Activated CD4-positive, alpha-beta memory T cell treated with anti-CD3 and anti-CD28 coated beads, Interleukin-2, amount 10 ng/mL, durations not matched to agents 7 days and 5 days (primary cell): ENCODE results near the gene HMCES. TPM values are rescaled to one million over a fixed set of nuclear protein-coding genes. Genes with fewer than 3 reads are reported as not detected.
"Not testable (repeated sequence)": the region's sequence is repeated elsewhere in the genome, so short reads cannot be mapped to it uniquely, and the experiment has no call there.

Experiments
- CTCF ChIA-PET: fragments of 350-600 bp; sonication (Branson Sonifier 250); formaldehyde crosslinking; loops from one replicate; lab custom pipeline; 2021; ENCODE audit warnings: antibody characterized with exemption, inconsistent platforms; lab: Charles Lee
- POLR2A ChIA-PET: fragments of 350-600 bp; sonication (Branson Sonifier 250); formaldehyde crosslinking; loops from one replicate; lab custom pipeline; 2021; ENCODE audit warnings: antibody characterized with exemption; lab: Charles Lee
- DNase-seq: peaks from one replicate; pipeline ENCODE4 v3.0.0-alpha.2; 2020
- H3K27ac Mint-ChIP-seq: one replicate; pipeline ENCODE4 v1.8.0; 2021; ENCODE audit warnings: mild to moderate bottlenecking, mixed read lengths
- H3K27me3 Mint-ChIP-seq: one replicate; pipeline ENCODE4 v1.8.0; 2021; ENCODE audit warnings: mixed read lengths
- H3K36me3 Mint-ChIP-seq: one replicate; pipeline ENCODE4 v1.8.0; 2021; ENCODE audit warnings: low read depth, mixed read lengths
- H3K4me1 Mint-ChIP-seq: one replicate; pipeline ENCODE4 v1.8.0; 2021; ENCODE audit warnings: mixed read lengths
- H3K4me3 Mint-ChIP-seq: one replicate; pipeline ENCODE4 v1.8.0; 2021; ENCODE audit warnings: mild to moderate bottlenecking, mixed read lengths
- H3K9me3 Mint-ChIP-seq: one replicate; pipeline ENCODE4 v1.8.0; 2021; ENCODE audit warnings: mixed read lengths
- total RNA-seq, 2 experiments: library from RNA; stranded (reverse); gene quantifications; one replicate each; pipeline ENCODE4 v1.2.3, GENCODE V29; 2021

The HMCES gene
- total RNA-seq, 2 experiments from 2014 or later = 45.7 to 50.1 TPM

GRCh38 chr3:129245141-129245540, 33.5 kb upstream of the HMCES start:
- H3K9me3 Mint-ChIP-seq = peaks cover 2% of the 10 kb centered on the region
- H3K4me1 Mint-ChIP-seq = peaks cover 44% of the 10 kb centered on the region
- H3K4me3 Mint-ChIP-seq = no peak overlapping the region
- H3K36me3 Mint-ChIP-seq = peaks cover 18% of the 10 kb centered on the region
- H3K27me3 Mint-ChIP-seq = no peaks in the 10 kb centered on the region
- no peak for DNase-seq
- POLR2A ChIA-PET = interaction anchor here (0.8 to 20.2 kb wide), 14 partner anchors 12 to 225 kb away, joined by 3 to 393 read pairs (median 6); partner anchors contain the start of genes CNBP and RAB43
- H3K27ac Mint-ChIP-seq = peak overlapping the region; percentile 12
- CTCF ChIA-PET = interaction anchor here (0.7 to 6.9 kb wide), 26 partner anchors 12 to 275 kb away, joined by 3 to 80 read pairs (median 7); partner anchors contain the start of genes CNBP and RAB43

- H3K9me3 Mint-ChIP-seq, H3K27me3 Mint-ChIP-seq, H3K4me3 Mint-ChIP-seq: not testable (repeated sequence)
- Mint-ChIP-seq H3K4me1 (peaks cover 44% of the 10 kb centered on the region), H3K27ac (peak overlapping the region; percentile 12), H3K36me3 (peaks cover 22% of the 10 kb centered on the region)
- ChIA-PET CTCF (interaction anchor here (0.7 to 6.9 kb wide), 36 partner anchors 8 to 275 kb away, joined by 3 to 80 read pairs (median 5); partner anchors contain the start of genes CNBP and RAB43), POLR2A (interaction anchor here (0.8 to 20.2 kb wide), 17 partner anchors 12 to 275 kb away, joined by 3 to 393 read pairs (median 4); partner anchors contain the start of genes CNBP and RAB43)
- peak; percentile 80 for DNase-seq
These were observed 32.9 kb upstream of the HMCES start for GRCh38 chr3:129245641-129246306.

- peaks cover 45% of the 10 kb centered on the region for H3K4me1 Mint-ChIP-seq
- ChIA-PET CTCF (interaction anchor here (0.8 to 6.9 kb wide), 31 partner anchors 9 to 276 kb away, joined by 3 to 80 read pairs (median 5); partner anchors contain the start of genes CNBP and RAB43), POLR2A (interaction anchor here (1.1 to 20.2 kb wide), 10 partner anchors 18 to 276 kb away, joined by 3 to 393 read pairs (median 16); partner anchors contain the start of genes CNBP and RAB43)
- peak overlapping the region; percentile 5 for H3K4me3 Mint-ChIP-seq
- no peak for DNase-seq
- peaks cover 2% of the 10 kb centered on the region for H3K9me3 Mint-ChIP-seq
- H3K36me3 Mint-ChIP-seq = peaks cover 26% of the 10 kb centered on the region
- H3K27me3 Mint-ChIP-seq = no peaks in the 10 kb centered on the region
- no peak overlapping the region for H3K27ac Mint-ChIP-seq
These were observed 32.0 kb upstream of the HMCES start for GRCh38 chr3:129246636-129247035.

GRCh38 chr3:129248286-129248979, 30.2 kb upstream of the HMCES start:
- peaks cover 44% of the 10 kb centered on the region for H3K36me3 Mint-ChIP-seq
- POLR2A ChIA-PET = interaction anchor here (1.0 to 20.2 kb wide), 28 partner anchors 10 to 370 kb away, joined by 3 to 393 read pairs (median 6); partner anchors contain the start of genes ACAD9, CNBP, HMCES and RAB43
- peak overlapping the region; percentile 92 for H3K27ac Mint-ChIP-seq

GRCh38 chr3:129249284-129250065, 29.2 kb upstream of the HMCES start, which contains the start of gene COPG1:
Gene COPG1 (plus strand): TSS chr3:129249606. CDS start chr3:129249710, 104 bp downstream.
- Mint-ChIP-seq H3K4me1 (peaks cover 63% of the 10 kb centered on the region), H3K4me3 (peak within 1 kb of the TSS; percentile 86), H3K27ac (peak within 1 kb of the TSS; percentile 92), H3K27me3 (no peaks in the 10 kb centered on the region), H3K9me3 (no peaks in the 10 kb centered on the region), H3K36me3 (peaks cover 52% of the 10 kb centered on the region)
- POLR2A ChIA-PET = interaction anchor here (0.6 to 20.2 kb wide), 43 partner anchors 9 to 371 kb away, joined by 3 to 393 read pairs (median 5); partner anchors contain the start of genes ACAD9, CNBP, HMCES and RAB43
- DNase-seq = peak; percentile 90
- CTCF ChIA-PET = interaction anchor here (0.6 to 6.9 kb wide), 25 partner anchors 11 to 632 kb away, joined by 3 to 66 read pairs (median 4); partner anchors contain the start of genes CNBP and RAB43

More at GRCh38 chr3:129248286-129248979, 30.2 kb upstream of the HMCES start:
- Mint-ChIP-seq H3K4me3 (peak overlapping the region; percentile 86), H3K9me3 (no peaks in the 10 kb centered on the region), H3K4me1 (peaks cover 60% of the 10 kb centered on the region), H3K27me3 (no peaks in the 10 kb centered on the region)
- no peak for DNase-seq
- CTCF ChIA-PET = interaction anchor here (0.6 to 6.9 kb wide), 14 partner anchors 10 to 278 kb away, joined by 3 to 80 read pairs (median 6); partner anchors contain the start of gene RAB43

GRCh38 chr3:129252748-129253147, 25.9 kb upstream of the HMCES start:
- no peak overlapping the region for H3K4me3 Mint-ChIP-seq
- CTCF ChIA-PET = interaction anchor here (1.5 kb wide), 2 partner anchors 64 to 199 kb away, joined by 5 to 8 read pairs; a partner anchor contains a TSS
- no peak for DNase-seq
- POLR2A ChIA-PET = interaction anchor here (0.7 to 20.2 kb wide), 7 partner anchors 9 to 375 kb away, joined by 3 to 393 read pairs (median 3); partner anchors contain the start of gene CNBP
- peaks cover 45% of the 10 kb centered on the region for H3K4me1 Mint-ChIP-seq
- H3K27ac Mint-ChIP-seq = no peak overlapping the region
- H3K36me3 Mint-ChIP-seq = peaks cover 84% of the 10 kb centered on the region
- no peaks in the 10 kb centered on the region for H3K27me3 Mint-ChIP-seq
- no peaks in the 10 kb centered on the region for H3K9me3 Mint-ChIP-seq

- Mint-ChIP-seq H3K27ac (no peak overlapping the region), H3K36me3 (peaks cover 88% of the 10 kb centered on the region), H3K4me1 (peaks cover 29% of the 10 kb centered on the region), H3K27me3 (no peaks in the 10 kb centered on the region), H3K9me3 (no peaks in the 10 kb centered on the region), H3K4me3 (no peak overlapping the region)
- no peak for DNase-seq
- ChIA-PET CTCF (interaction anchor here (1.5 to 1.7 kb wide), 2 partner anchors 62 to 262 kb away, joined by 4 to 5 read pairs; a partner anchor contains a TSS), POLR2A (interaction anchor here (1.1 kb wide), 1 partner anchor 238 kb away, joined by 3 read pairs; no protein-coding TSS in a partner anchor)
These were observed 24.0 kb upstream of the HMCES start for GRCh38 chr3:129254536-129255230.

GRCh38 chr3:129256270-129256669, 22.4 kb upstream of the HMCES start:
- ChIA-PET POLR2A (no interaction called here), CTCF (interaction anchor here (0.9 kb wide), 1 partner anchor 286 kb away, joined by 3 read pairs; no protein-coding TSS in a partner anchor)
- Mint-ChIP-seq H3K27ac (no peak overlapping the region), H3K4me3 (no peak overlapping the region), H3K36me3 (peaks cover 90% of the 10 kb centered on the region), H3K9me3 (no peaks in the 10 kb centered on the region), H3K27me3 (no peaks in the 10 kb centered on the region), H3K4me1 (peaks cover 21% of the 10 kb centered on the region)
- no peak for DNase-seq

- ChIA-PET CTCF (no interaction called here), POLR2A (interaction anchor here (0.9 to 1.3 kb wide), 3 partner anchors 8 to 22 kb away, joined by 3 to 5 read pairs (median 4); partner anchors contain the start of gene COPG1)
- H3K4me1 Mint-ChIP-seq = peaks cover 11% of the 10 kb centered on the region
- no peaks in the 10 kb centered on the region for H3K9me3 Mint-ChIP-seq
- H3K27me3 Mint-ChIP-seq = no peaks in the 10 kb centered on the region
- peaks cover 86% of the 10 kb centered on the region for H3K36me3 Mint-ChIP-seq
- no peak overlapping the region for H3K27ac Mint-ChIP-seq
- no peak overlapping the region for H3K4me3 Mint-ChIP-seq
- no peak for DNase-seq
These were observed 21.1 kb upstream of the HMCES start for GRCh38 chr3:129257609-129258008.

GRCh38 chr3:129259612-129260477, 18.8 kb upstream of the HMCES start:
- Mint-ChIP-seq H3K9me3 (no peaks in the 10 kb centered on the region), H3K36me3 (peaks cover 88% of the 10 kb centered on the region)
- POLR2A ChIA-PET = interaction anchor here (1.8 to 2.7 kb wide), 3 partner anchors 11 to 56 kb away, joined by 4 to 9 read pairs (median 7); partner anchors contain the start of gene COPG1

More at GRCh38 chr3:129259612-129260477, 18.8 kb upstream of the HMCES start:
- Mint-ChIP-seq H3K4me3 (no peak overlapping the region), H3K27ac (no peak overlapping the region), H3K27me3 (no peaks in the 10 kb centered on the region), H3K4me1 (peaks cover 3% of the 10 kb centered on the region)
- CTCF ChIA-PET = interaction anchor here (0.7 to 2.2 kb wide), 3 partner anchors 10 to 289 kb away, joined by 3 to 9 read pairs (median 3); partner anchors contain the start of gene COPG1
- DNase-seq = no peak
